ENCODE results near the gene PI16.
"Not testable (repeated sequence)": the region's sequence is repeated elsewhere in the genome, so short reads cannot be mapped to it uniquely, and the experiment has no call there.

The PI16 gene

DNA sequence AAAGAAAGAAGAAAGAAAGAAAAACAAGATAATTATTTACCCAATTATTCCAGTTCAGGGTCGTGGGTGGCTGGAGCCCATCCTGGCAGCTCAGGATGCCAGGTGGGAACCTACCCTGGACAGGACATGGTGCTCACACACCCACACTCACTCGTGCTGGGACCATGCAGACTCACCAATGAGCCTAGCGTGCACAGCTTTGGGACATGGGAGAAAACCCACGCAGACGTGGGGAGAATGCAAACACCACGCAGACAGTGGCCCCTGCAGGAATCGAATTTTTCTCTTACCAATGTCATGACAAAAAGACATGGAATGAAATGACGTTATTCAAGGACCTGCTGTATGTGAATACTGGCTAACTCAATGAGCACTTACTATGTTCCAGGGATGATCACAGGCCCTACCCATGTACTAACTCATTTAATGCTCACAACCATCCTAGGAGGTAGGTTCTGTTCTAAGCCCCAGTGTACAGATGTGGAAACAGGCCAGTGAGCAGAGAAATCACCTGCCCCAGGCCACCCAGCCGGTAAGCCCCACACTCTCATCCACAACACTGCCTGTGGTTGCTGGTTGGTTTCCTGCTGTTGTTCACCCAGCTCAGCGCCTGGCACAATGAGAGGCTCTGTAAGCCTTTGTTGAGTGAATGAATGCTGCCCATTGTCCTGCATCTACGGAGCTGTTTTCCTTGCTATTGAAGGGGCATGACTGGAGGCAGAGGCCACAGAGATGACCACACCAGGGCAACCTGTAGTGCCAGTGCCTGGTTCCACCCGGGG is 6.8 kb upstream of the PI16 start:
- Mint-ChIP-seq H3K4me1 (no peaks in the 10 kb centered on the region), H3K27ac (no peak overlapping the region), H3K36me3 (ENCODE audit: low read depth) (no peaks in the 10 kb centered on the region), H3K27me3 (ENCODE audit: low read depth) (no peaks in the 10 kb centered on the region), H3K9me3 (peaks cover 3% of the 10 kb centered on the region), H3K4me3 (no peak overlapping the region)
- TF ChIP-seq, protein P1, sequence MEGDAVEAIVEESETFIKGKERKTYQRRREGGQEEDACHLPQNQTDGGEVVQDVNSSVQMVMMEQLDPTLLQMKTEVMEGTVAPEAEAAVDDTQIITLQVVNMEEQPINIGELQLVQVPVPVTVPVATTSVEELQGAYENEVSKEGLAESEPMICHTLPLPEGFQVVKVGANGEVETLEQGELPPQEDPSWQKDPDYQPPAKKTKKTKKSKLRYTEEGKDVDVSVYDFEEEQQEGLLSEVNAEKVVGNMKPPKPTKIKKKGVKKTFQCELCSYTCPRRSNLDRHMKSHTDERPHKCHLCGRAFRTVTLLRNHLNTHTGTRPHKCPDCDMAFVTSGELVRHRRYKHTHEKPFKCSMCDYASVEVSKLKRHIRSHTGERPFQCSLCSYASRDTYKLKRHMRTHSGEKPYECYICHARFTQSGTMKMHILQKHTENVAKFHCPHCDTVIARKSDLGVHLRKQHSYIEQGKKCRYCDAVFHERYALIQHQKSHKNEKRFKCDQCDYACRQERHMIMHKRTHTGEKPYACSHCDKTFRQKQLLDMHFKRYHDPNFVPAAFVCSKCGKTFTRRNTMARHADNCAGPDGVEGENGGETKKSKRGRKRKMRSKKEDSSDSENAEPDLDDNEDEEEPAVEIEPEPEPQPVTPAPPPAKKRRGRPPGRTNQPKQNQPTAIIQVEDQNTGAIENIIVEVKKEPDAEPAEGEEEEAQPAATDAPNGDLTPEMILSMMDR (IDR thresholded peaks at IDR 0.05; ENCODE audit: unreplicated experiment in 3 of 3) = no peak

DNA sequence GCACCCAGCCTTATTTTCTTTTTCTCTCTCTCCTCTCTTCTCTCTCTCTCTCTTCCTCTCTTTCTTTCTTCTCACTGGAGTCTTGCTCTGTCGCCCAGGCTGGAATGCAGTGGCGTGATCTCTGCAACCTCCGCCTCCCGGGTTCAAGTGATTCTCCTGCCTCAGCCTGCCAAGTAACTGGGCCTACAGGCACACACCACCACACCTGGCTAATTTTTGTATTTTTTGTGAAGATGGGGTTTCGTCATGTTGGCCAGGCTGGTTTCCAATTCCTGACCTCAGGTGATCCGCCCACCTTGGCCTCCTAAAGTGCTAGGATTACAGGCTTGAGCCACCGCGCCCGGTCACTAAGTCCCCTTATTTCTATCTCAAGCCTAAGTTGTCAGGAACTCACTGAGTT is 5.5 kb upstream of the PI16 start:
- not testable (repeated sequence) for H3K27ac Mint-ChIP-seq; H3K27me3 Mint-ChIP-seq (ENCODE audit: low read depth); H3K9me3 Mint-ChIP-seq; H3K4me3 Mint-ChIP-seq; H3K4me1 Mint-ChIP-seq; H3K36me3 Mint-ChIP-seq (ENCODE audit: low read depth)

- H3K4me1 Mint-ChIP-seq = no peaks in the 10 kb centered on the region
- H3K27ac Mint-ChIP-seq = no peak overlapping the region
- no peaks in the 10 kb centered on the region for H3K36me3 Mint-ChIP-seq (ENCODE audit: low read depth)
- no peaks in the 10 kb centered on the region for H3K27me3 Mint-ChIP-seq (ENCODE audit: low read depth)
- H3K9me3 Mint-ChIP-seq = no peaks in the 10 kb centered on the region
- TF ChIP-seq, protein P1 (IDR thresholded peaks at IDR 0.05; ENCODE audit: unreplicated experiment in 3 of 3) = no peak
- H3K4me3 Mint-ChIP-seq = no peak overlapping the region
These were observed 4.9 kb upstream of the PI16 start for GRCh38 chr6:36949636-36950035.

- Mint-ChIP-seq H3K27ac (no peak overlapping the region), H3K27me3 (ENCODE audit: low read depth) (peaks cover 10% of the 10 kb centered on the region), H3K4me1 (peaks cover 8% of the 10 kb centered on the region), H3K36me3 (ENCODE audit: low read depth) (no peaks in the 10 kb centered on the region), H3K4me3 (no peak overlapping the region), H3K9me3 (no peaks in the 10 kb centered on the region)
- TF ChIP-seq, protein P1 (IDR thresholded peaks at IDR 0.05; ENCODE audit: unreplicated experiment in 3 of 3) = no peak
These were observed 642 bp upstream of the PI16 start for GRCh38 chr6:36953931-36954261.

DNA sequence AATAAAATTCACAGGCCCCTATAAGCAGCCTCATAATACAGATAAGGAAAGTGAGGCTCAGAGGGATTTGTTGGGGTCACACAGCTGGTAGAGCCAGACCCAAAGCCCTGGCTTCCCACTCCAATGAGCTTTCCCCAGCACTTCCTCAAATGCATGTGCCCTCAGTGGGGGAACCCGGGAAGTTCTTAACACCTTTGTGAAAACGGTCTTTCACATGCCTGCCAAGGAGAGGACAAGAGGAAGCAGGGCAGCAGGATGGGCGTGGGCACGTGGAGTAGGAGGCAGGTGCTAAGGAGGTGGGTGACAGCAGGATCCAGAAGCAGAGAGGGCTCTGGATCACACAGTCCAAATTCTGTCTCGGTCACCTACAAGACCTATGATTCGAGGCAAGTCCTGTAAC is 598 bp downstream of the PI16 start:
- H3K4me1 Mint-ChIP-seq = peaks cover 9% of the 10 kb centered on the region
- peaks cover 10% of the 10 kb centered on the region for H3K27me3 Mint-ChIP-seq (ENCODE audit: low read depth)
- TF ChIP-seq, protein P1 (IDR thresholded peaks at IDR 0.05; ENCODE audit: unreplicated experiment in 3 of 3) = no peak
- H3K36me3 Mint-ChIP-seq (ENCODE audit: low read depth) = no peaks in the 10 kb centered on the region
- H3K4me3 Mint-ChIP-seq = no peak overlapping the region
- no peak overlapping the region for H3K27ac Mint-ChIP-seq
- H3K9me3 Mint-ChIP-seq = no peaks in the 10 kb centered on the region

GRCh38 chr6:36955671-36956445 is 1.3 kb downstream of the PI16 start:
- Mint-ChIP-seq H3K27ac (no peak overlapping the region), H3K4me1 (peaks cover 13% of the 10 kb centered on the region), H3K36me3 (ENCODE audit: low read depth) (no peaks in the 10 kb centered on the region), H3K27me3 (ENCODE audit: low read depth) (peaks cover 10% of the 10 kb centered on the region), H3K4me3 (no peak overlapping the region), H3K9me3 (no peaks in the 10 kb centered on the region)
- TF ChIP-seq, protein P1 (IDR thresholded peaks at IDR 0.05; ENCODE audit: unreplicated experiment in 3 of 3) = no peak
